Gastroesophageal sphincter (tissue), 4 donors: ENCODE measurements around the gene RUNX2. TPM values are rescaled to one million over a fixed set of nuclear protein-coding genes. Genes with fewer than 3 reads are reported as not detected.

Experiments
- ATAC-seq: fragments of 150-250 bp; one replicate; pipeline ENCODE4 v1.9.1; 2016; ENCODE audit warnings: mild to moderate bottlenecking, moderate library complexity
- H3K27ac ChIP-seq, 4 donors: fragments of 200-600 bp; sonication (generic) in 3 of 4; 1 replicate in 3 of 4; 2 replicates in 1 of 4; pipeline ENCODE4 v1.5.1; 2016 to 2019
- H3K27me3 ChIP-seq: fragments of 200-600 bp; sonication (generic); one replicate; pipeline ENCODE4 v1.5.1; 2019
- H3K36me3 ChIP-seq, 2 donors: fragments of 200-600 bp; sonication (generic); one replicate each; pipeline ENCODE4 v1.5.1; 2019; ENCODE audit warnings: control low read depth in 1 of 2
- H3K4me1 ChIP-seq, 3 donors: fragments of 200-600 bp; sonication (generic); 1 replicate in 2 of 3; 2 replicates in 1 of 3; pipeline ENCODE4 v1.5.1; 2016 to 2019; ENCODE audit warnings: control low read depth in 2 of 3
- H3K4me3 ChIP-seq, 2 donors: fragments of 200-600 bp; sonication (generic); one replicate each; pipeline ENCODE4 v1.5.1; 2019; ENCODE audit warnings: mild to moderate bottlenecking in 1 of 2, moderate library complexity in 1 of 2
- H3K9me3 ChIP-seq, 3 donors: fragments of 200-600 bp; sonication (generic); one replicate each; pipeline ENCODE4 v1.5.1; 2017 to 2019; ENCODE audit warnings: control low read depth in 2 of 3
- CTCF ChIP-seq, 4 experiments: fragments of 200-600 bp in 2 of 4; fragments of 450-650 bp in 2 of 4; sonication (generic) in 1 of 4; IDR thresholded peaks; one replicate each; pipeline ENCODE4 v1.5.1; 2017 to 2019; ENCODE audit warnings: antibody characterized with exemption in 4 of 4, mild to moderate bottlenecking in 2 of 4, moderate library complexity in 2 of 4
- EP300 ChIP-seq: sonication (generic); formaldehyde crosslinking; IDR thresholded peaks from one replicate; pipeline ENCODE4 v1.6.1; 2017; ENCODE audit warnings: antibody characterized with exemption, mild to moderate bottlenecking
- POLR2A ChIP-seq, 2 donors: fragments of 450-650 bp; IDR thresholded peaks; one replicate each; pipeline ENCODE4 v1.6.1; 2017; ENCODE audit warnings: antibody characterized with exemption in 2 of 2, mild to moderate bottlenecking in 2 of 2, moderate library complexity in 1 of 2
- POLR2AphosphoS5 ChIP-seq: sonication (generic); formaldehyde crosslinking; IDR thresholded peaks from one replicate; pipeline ENCODE4 v1.6.1; 2017; ENCODE audit warnings: antibody characterized with exemption
- WGBS, 2 donors: methylation state at CpG; one replicate each; pipeline ENCODE4 v1.1.5; 2018; ENCODE audit warnings: low coverage in 1 of 2; 5-methylcytosine and 5-hydroxymethylcytosine counted together
- total RNA-seq, 4 donors: library from RNA; depleted of rRNA; stranded (reverse); fragments of >200 nt; gene quantifications; one replicate each; pipeline ENCODE4 v1.1.0, GENCODE V29; 2016

Gene RUNX2
- total RNA-seq, 4 donors from 2014 or later, result 0.16 to 0.94 (median 0.65) TPM

GRCh38 chr6:45439459-45439858 is 111.3 kb downstream of the RUNX2 start:
- Histone ChIP-seq H3K27ac (no peak overlapping the region), H3K4me1 (no peaks in the 10 kb centered on the region), H3K4me3 (no peak overlapping the region), H3K9me3 (no peaks in the 10 kb centered on the region), H3K27me3 (peaks cover 19% of the 10 kb centered on the region), H3K36me3 (no peaks in the 10 kb centered on the region)
- TF ChIP-seq CTCF (IDR thresholded peaks at IDR 0.05), result no peak
- TF ChIP-seq POLR2AphosphoS5, result no peak
- no peak for TF ChIP-seq EP300
- TF ChIP-seq POLR2A (IDR thresholded peaks at IDR 0.05), result no peak
- ATAC-seq, result no peak
- WGBS, 2 donors, result 83% methylated on average over 6 of the region's 6 CpGs; no CpG with 5 or more reads in 1 of the 2 donors

- no peak overlapping the region for H3K27ac ChIP-seq
- H3K4me1 ChIP-seq, result peaks cover 0 to 1% (median 0%) of the 10 kb centered on the region in 3 donors
- no peak overlapping the region for H3K4me3 ChIP-seq
- no peaks in the 10 kb centered on the region for H3K9me3 ChIP-seq
- no peaks in the 10 kb centered on the region for H3K36me3 ChIP-seq
- no peak for TF ChIP-seq POLR2AphosphoS5
- TF ChIP-seq POLR2A (IDR thresholded peaks at IDR 0.05), result no peak
- TF ChIP-seq CTCF (IDR thresholded peaks at IDR 0.05), result no peak
- no peak for TF ChIP-seq EP300
- no peak for ATAC-seq
- WGBS, 2 donors, result 89 to 92% methylated on average over 2 to 6 of the region's 6 CpGs
- peaks cover 24% of the 10 kb centered on the region for H3K27me3 ChIP-seq
Observed at GRCh38 chr6:45439861-45440388, 111.8 kb downstream of the RUNX2 start.

- Histone ChIP-seq H3K36me3 (no peaks in the 10 kb centered on the region), H3K4me3 (no peak overlapping the region), H3K9me3 (no peaks in the 10 kb centered on the region), H3K27ac (no peak overlapping the region), H3K27me3 (peaks cover 18% of the 10 kb centered on the region), H3K4me1 (peaks cover 0 to 17% (median 8%) of the 10 kb centered on the region in 3 donors)
- WGBS, 2 donors, result 82 to 85% methylated on average over 6 of the region's 6 CpGs
- ATAC-seq, result no peak
- TF ChIP-seq POLR2A (IDR thresholded peaks at IDR 0.05) (no peak), CTCF (IDR thresholded peaks at IDR 0.05) (no peak), EP300 (no peak), POLR2AphosphoS5 (no peak)
Observed at GRCh38 chr6:45441851-45442453, 113.8 kb downstream of the RUNX2 start.

- H3K36me3 ChIP-seq, result no peaks in the 10 kb centered on the region
- TF ChIP-seq EP300, result no peak
- no peak for TF ChIP-seq CTCF (IDR thresholded peaks at IDR 0.05)
- TF ChIP-seq POLR2AphosphoS5, result no peak
- no peak for TF ChIP-seq POLR2A (IDR thresholded peaks at IDR 0.05)
- no peaks in the 10 kb centered on the region for H3K9me3 ChIP-seq
- H3K27me3 ChIP-seq, result peaks cover 18% of the 10 kb centered on the region
- peaks cover 0 to 17% (median 8%) of the 10 kb centered on the region in 3 donors for H3K4me1 ChIP-seq
- no peak for ATAC-seq
- H3K27ac ChIP-seq, result no peak overlapping the region
- H3K4me3 ChIP-seq, result no peak overlapping the region
- WGBS, 2 donors, result 60 to 92% methylated on average over 1 to 3 of the region's 3 CpGs
Observed at GRCh38 chr6:45442716-45443115, 114.6 kb downstream of the RUNX2 start.

GRCh38 chr6:45445364-45445748 is 117.2 kb downstream of the RUNX2 start:
- Histone ChIP-seq H3K9me3 (no peaks in the 10 kb centered on the region), H3K27me3 (peaks cover 16% of the 10 kb centered on the region), H3K27ac (peak overlapping the region in 3 of 4 donors; percentile 21 to 49 (median 23)), H3K4me3 (no peak overlapping the region), H3K36me3 (no peaks in the 10 kb centered on the region), H3K4me1 (peaks cover 0 to 17% (median 8%) of the 10 kb centered on the region in 3 donors)
- 10 to 44% methylated on average over 1 to 2 of the region's 2 CpGs for WGBS, 2 donors
- ATAC-seq, result no peak
- no peak for TF ChIP-seq POLR2A (IDR thresholded peaks at IDR 0.05)
